HG03103 (cell line): Measurements from ENCODE around the gene GOSR1.
A peak's percentile ranks its signal among the peaks of the same experiment; 100 is the strongest.
"Not testable (repeated sequence)": the region's sequence is repeated elsewhere in the genome, so short reads cannot be mapped to it uniquely, and the experiment has no call there.

Experiments
- ATAC-seq: cut with Tn5 transposase; IDR thresholded peaks from one replicate; pipeline ENCODE4 v1.9.1; 2021; ENCODE audit warnings: low read depth; ENCODE audit not compliant: unreplicated experiment

Gene GOSR1

GRCh38 chr17:30477083-30477773 lies at the start of gene GOSR1:
Gene GOSR1, plus strand, starts transcription at chr17:30477408. Its CDS starts 26 bp downstream, at chr17:30477434.
- ATAC-seq: peak; percentile 94

DNA sequence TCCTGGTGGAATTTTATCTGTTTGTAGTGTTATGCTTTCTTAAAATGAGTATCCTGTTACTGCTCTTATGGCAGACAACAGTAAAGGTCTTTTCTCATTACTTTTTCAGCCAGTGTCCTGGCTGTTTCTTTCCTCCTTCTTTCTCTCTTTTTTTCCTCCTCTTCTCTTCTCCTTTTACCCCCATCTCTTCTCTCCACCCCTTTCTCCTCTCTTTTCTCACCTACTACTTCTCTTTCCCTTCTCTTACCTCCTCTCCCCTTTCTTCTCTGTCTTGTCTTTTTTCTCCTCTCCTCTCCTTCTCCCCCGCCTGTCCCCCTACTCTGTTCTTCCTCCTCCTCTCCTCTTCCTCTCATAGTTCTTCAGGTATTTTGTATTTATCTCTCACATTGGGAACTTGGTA lies 49.6 kb upstream of the GOSR1 start:
- ATAC-seq: no peak

GRCh38 chr17:30429155-30429554 lies 48.1 kb upstream of the GOSR1 start:
- ATAC-seq: no peak

- no peak for ATAC-seq
Measured at GRCh38 chr17:30433514-30433913, 43.7 kb upstream of the GOSR1 start.

- ATAC-seq: no peak
Measured at GRCh38 chr17:30436729-30437128, 40.5 kb upstream of the GOSR1 start.

- no peak for ATAC-seq
Measured at GRCh38 chr17:30443721-30444120, 33.5 kb upstream of the GOSR1 start.

DNA sequence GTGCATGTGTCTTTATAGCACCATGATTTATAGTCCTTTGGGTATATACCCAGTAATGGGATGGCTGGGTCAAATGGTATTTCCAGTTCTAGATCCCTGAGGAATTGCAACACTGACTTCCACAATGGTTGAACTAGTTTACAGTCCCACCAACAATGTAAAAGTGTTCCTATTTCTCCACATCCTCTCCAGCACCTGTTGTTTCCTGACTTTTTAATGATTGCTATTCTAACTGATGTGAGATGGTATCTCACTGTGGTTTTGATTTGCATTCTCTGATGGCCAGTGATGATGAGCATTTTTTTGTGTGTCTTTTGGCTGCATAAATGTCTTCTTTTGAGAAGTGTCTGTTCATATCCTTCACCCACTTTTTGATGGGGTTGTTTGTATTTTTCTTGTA lies 30.6 kb upstream of the GOSR1 start:
- ATAC-seq: not testable (repeated sequence)

GRCh38 chr17:30449480-30449879 lies 27.7 kb upstream of the GOSR1 start:
- ATAC-seq: no peak

- no peak for ATAC-seq
Measured at GRCh38 chr17:30450125-30451027, 26.8 kb upstream of the GOSR1 start.

GRCh38 chr17:30454635-30455034 lies 22.6 kb upstream of the GOSR1 start:
- no peak for ATAC-seq

DNA sequence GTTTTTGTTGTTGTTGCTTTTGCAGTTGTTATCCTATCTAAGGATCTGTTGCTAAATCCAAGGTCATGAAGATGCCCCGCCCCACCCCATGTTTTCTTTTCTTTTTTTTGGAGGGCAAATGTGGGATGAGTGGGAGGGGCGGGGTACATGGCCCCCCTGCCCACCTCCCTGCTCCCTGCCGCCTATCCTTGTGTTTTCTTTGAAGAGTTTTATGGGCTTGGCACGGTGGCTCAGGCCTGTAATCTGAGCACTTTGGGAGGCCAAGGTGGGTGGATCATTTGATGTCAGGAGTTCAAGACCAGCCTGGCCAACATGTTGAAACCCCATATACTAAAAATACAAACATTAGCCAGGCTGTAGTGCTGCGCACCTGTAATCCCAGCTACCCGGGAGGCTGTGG lies 18.8 kb upstream of the GOSR1 start:
- no peak for ATAC-seq

DNA sequence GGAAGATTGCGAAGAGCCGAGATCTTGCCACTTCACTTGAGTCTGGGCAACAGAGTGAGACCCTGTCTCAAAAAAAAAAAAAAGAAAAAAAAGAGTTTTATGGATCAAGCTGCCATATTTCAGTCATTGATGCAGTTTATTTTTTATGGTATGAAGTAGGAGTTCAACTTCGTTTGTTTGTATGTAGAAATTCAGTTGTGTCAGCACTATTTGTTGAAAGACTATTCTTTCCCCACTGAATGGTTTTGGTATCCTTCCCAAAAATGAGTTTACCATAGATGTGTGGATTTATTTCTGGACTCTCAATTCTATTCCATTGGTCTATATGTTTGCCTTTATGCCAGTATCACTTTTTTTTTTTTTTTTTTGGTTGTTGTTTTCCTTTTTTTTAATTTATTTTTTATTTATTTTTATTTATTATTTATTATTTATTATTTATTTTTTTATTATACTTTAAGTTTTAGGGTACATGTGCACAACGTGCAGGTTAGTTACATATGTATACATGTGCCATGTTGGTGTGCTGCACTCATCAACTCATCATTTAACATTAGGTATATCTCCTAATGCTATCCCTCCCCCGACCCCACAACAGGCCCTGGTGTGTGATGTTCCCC lies 18.3 kb upstream of the GOSR1 start:
- not testable (repeated sequence) for ATAC-seq

DNA sequence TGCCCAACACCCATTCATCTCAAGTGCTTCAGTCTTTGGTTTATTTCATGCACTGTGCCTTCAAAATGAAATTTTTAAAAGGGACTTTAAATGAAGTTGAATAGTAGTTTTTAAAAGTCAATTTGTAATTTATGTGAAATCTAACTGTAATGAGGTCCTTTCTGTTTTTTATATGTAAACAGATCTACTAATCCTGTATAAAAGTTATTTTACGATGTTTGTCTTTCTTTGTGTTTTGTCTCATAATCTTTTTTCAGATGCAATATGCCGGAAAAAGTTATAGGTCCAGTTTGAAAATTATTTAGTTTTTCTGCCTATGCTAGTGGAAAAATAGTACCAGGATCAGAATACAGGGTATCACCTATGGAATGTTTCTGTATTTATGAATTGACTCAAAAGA lies 8.7 kb upstream of the GOSR1 start:
- ATAC-seq: no peak

DNA sequence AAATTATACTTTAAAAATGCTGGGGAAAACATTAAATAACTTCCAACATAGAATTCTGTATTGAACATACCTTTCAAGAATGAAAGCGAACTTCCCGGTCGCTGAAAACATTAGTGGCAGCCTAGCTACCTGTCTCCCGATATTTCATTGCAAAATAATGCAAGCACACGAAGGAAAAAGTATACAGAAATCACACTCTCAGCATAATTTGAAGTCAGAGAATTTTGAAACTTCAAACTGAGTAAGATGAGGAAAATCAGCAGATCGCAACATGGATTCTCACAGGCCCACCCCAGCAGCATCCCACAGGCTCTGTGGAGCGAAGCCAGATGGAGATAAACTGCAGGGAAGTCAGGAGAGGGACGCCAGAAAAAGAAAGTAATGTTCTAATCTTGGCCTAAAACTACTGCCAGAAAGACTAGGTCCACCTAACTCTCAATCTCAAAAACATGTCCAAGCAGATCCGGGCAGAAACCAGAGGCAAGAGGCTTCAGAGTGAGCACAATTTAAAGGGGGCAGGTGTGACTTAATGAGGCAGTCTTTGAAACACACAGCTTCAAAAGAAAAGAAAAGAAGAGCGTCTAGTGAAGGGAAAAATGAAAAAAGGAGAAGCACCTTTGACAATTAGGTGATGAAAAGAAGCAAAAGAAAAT lies 4.8 kb upstream of the GOSR1 start:
- ATAC-seq: no peak

GRCh38 chr17:30475206-30475605 lies 2.0 kb upstream of the GOSR1 start:
- ATAC-seq: no peak

- peak; percentile 8 for ATAC-seq
Measured at GRCh38 chr17:30476726-30477082, 504 bp upstream of the GOSR1 start.

DNA sequence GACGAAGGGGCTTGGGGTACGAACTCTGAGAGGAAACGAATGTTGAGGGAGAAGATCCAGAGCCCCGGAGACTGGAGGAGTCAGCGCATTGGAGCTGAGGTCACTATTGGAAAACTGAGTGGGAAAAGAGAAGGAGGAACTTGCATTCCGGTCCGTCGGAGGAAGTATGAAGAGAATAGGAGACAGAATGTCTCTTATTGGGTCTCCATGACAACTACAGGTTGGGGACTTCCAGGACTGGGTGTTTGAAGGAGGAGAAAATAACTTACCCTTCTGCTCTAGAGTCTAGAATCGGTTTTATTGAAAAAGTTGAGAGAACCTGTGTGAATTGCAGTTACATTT lies 537 bp downstream of the GOSR1 start:
- peak; percentile 6 for ATAC-seq

DNA sequence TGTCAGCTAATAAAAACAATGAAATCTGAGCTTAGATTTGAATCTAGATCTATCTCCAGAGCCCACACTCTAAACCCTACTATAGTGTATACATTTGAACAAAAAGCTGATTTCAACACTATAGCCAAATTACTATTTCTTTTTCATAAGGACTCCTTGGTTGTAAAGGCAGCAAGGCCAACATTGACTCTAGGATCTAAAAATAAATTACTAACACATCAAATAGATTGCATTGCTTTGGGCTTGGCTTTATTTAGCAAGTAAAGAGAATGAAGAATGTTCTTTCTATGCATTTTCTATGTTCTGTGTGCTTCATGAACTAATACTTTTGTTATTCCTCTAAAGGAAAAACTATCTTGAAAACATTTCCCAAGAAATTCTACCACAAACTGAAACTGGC lies 5.3 kb downstream of the GOSR1 start:
- ATAC-seq: no peak

GRCh38 chr17:30483159-30483558 lies 6.0 kb downstream of the GOSR1 start:
- ATAC-seq: no peak

- no peak for ATAC-seq
Measured at GRCh38 chr17:30493780-30494179, 16.6 kb downstream of the GOSR1 start.

GRCh38 chr17:30495586-30495985 lies 18.4 kb downstream of the GOSR1 start:
- no peak for ATAC-seq
